Measurements from ENCODE around the gene NEK7. TPM values are rescaled to one million over a fixed set of nuclear protein-coding genes. Genes with fewer than 3 reads are reported as not detected.

The NEK7 gene
- total RNA-seq, 2 donors from 2014 or later, result 168 to 228 TPM

DNA sequence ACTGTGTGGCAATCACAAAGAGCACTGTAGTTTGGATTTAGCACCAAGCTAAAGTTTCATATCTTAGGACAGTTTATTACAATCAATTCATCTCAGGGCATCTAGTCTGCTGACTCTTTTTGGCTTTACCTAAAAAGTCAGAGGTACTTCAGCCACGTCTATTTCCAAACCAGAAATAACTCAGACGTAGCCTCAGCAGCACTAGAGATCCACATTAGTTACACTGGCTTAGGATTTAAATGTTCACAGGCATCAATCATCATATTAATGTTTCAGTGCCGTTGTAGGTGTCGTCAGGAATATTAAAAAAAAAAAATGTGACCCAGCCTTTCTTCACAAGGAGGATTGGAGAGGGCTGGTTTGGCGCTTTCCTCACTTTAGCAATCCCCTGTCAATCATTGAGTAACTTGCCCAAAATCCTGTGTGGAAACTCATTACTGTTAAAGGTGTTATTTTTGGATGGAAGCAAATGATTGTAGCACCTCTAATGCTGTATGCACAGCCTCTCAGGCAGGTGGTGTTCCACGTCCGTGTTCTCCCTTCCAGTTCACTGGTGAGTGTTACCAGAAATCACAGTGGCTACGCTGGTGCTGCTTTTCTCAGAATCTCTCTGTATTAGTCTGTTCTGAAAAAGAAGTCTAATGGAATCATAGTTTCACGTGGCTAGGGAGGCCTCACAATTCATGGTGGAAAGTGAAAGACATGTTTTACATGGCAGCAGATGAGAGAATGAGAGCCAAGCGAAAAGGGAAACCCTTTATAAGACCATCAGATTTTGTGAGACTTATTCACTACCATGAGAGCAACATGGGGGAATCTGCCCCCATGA lies 45.4 kb downstream of the NEK7 start:
- Histone ChIP-seq H3K4me3 (no peak overlapping the region), H3K36me3 (no peaks in the 10 kb centered on the region), H3K9me3 (no peaks in the 10 kb centered on the region), H3K27ac (peak overlapping the region; percentile 30 to 40), H3K27me3 (no peaks in the 10 kb centered on the region), H3K4me1 (peaks cover 0 to 79% of the 10 kb centered on the region in 2 donors)
- no peak for DNase-seq (ENCODE audit: low spot score)
- TF ChIP-seq, protein P1, sequence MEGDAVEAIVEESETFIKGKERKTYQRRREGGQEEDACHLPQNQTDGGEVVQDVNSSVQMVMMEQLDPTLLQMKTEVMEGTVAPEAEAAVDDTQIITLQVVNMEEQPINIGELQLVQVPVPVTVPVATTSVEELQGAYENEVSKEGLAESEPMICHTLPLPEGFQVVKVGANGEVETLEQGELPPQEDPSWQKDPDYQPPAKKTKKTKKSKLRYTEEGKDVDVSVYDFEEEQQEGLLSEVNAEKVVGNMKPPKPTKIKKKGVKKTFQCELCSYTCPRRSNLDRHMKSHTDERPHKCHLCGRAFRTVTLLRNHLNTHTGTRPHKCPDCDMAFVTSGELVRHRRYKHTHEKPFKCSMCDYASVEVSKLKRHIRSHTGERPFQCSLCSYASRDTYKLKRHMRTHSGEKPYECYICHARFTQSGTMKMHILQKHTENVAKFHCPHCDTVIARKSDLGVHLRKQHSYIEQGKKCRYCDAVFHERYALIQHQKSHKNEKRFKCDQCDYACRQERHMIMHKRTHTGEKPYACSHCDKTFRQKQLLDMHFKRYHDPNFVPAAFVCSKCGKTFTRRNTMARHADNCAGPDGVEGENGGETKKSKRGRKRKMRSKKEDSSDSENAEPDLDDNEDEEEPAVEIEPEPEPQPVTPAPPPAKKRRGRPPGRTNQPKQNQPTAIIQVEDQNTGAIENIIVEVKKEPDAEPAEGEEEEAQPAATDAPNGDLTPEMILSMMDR (IDR thresholded peaks at IDR 0.05), result no peak

DNA sequence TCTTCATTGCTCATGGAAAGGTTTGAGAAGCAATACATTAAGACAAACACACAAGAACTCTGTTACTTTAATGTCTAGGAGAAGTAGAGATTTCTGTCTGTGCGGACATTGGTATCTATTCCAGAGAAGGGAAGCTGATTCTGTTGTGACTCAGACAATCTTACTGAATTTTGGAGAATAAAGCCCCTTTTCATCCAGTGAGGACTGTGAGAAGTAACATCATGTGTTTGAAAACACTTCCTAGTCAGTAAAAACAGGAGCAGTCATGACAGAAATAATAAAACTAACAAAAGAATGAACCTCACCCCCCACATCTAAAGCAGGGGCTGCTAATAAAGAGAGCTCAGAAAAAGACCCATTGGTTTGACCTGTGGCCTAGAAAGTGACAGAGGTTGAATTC lies 46.6 kb downstream of the NEK7 start:
- Histone ChIP-seq H3K36me3 (no peaks in the 10 kb centered on the region), H3K4me3 (no peak overlapping the region), H3K27ac (no peak overlapping the region), H3K27me3 (no peaks in the 10 kb centered on the region), H3K9me3 (no peaks in the 10 kb centered on the region), H3K4me1 (peaks cover 0 to 69% of the 10 kb centered on the region in 2 donors)
- TF ChIP-seq, protein P1 (IDR thresholded peaks at IDR 0.05), result no peak
- no peak for DNase-seq (ENCODE audit: low spot score)

DNA sequence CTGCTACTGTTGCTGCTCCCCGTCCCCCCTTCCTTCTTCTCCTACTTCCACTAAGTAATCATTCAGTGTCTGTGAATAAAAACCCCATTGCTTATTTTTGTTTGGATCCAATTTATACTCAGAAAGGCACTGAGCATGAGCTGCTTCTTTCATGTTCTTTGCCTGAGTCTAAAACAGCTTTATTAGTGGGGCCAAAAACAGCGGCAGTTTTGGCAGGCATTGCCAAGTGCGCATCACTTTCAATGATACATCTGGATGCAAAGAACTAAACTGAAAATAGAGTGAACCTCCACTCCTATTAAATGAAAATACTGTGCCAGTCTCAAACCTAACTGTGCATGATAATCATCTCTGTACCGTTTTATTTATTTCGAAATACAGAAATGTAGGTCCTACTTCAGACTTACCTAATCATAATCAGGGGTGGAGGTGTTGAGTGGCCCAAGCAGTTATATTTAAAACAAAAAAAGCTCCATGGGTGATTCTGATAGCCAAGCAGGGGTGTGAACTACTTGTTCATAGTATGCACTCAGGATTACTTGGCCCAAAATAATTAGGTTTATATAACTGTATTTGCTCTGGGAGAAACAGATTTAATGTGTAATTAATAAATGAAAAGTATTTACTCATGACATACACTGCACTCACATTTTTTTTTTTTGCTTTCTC lies 48.4 kb downstream of the NEK7 start:
- H3K27ac ChIP-seq, result peak overlapping the region; percentile 14 to 58
- no peaks in the 10 kb centered on the region for H3K9me3 ChIP-seq
- peaks cover 0 to 52% of the 10 kb centered on the region in 2 donors for H3K4me1 ChIP-seq
- H3K27me3 ChIP-seq, result no peaks in the 10 kb centered on the region
- DNase-seq (ENCODE audit: low spot score), result no peak
- no peak overlapping the region for H3K4me3 ChIP-seq
- TF ChIP-seq, protein P1 (IDR thresholded peaks at IDR 0.05), result no peak
- no peaks in the 10 kb centered on the region for H3K36me3 ChIP-seq

DNA sequence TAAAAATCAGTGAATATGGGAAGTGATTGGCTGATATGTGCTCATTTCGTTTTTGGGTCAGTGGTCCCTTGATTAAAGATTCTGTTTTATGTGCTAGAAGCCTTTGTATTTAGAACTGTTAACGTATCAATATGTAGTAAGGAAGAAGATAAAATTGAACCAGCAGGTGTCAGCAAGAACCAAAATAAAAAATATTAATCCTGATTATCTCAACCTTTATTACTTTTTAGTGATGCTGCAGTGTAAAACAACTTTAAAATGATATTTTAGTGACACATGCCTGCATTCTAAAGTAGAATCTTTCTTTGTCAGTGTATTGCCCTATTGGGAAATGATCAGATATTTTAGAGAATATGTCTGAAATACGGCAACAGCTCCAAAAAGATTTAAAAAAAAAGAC lies 49.5 kb downstream of the NEK7 start:
- Histone ChIP-seq H3K36me3 (no peaks in the 10 kb centered on the region), H3K9me3 (no peaks in the 10 kb centered on the region), H3K4me1 (peaks cover 0 to 43% of the 10 kb centered on the region in 2 donors), H3K27me3 (no peaks in the 10 kb centered on the region), H3K27ac (peak overlapping the region in 1 of 2 donors; percentile 58), H3K4me3 (no peak overlapping the region)
- TF ChIP-seq, protein P1 (IDR thresholded peaks at IDR 0.05), result peak in 1 of 2 donors; percentile 37
- no peak for DNase-seq (ENCODE audit: low spot score)

DNA sequence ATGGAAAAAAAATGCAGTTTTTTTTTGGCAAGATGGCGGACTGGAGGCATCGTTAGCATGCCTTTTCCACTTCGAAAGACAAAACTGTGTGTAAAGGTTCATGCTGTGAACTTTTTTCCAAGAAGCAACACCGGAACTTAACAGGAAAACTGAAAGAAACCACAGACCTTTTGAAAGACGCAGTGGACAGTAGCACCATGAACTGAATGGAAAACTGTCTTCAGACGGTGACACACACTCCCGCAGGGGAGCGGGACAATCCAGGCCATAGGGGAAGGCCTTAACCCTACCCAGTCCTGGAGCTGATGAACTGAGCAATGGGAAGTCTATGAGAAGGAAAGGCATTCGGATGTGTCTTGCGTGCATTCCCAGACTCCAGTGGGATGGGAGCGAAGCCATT lies 54.9 kb downstream of the NEK7 start:
- Histone ChIP-seq H3K27me3 (no peaks in the 10 kb centered on the region), H3K27ac (no peak overlapping the region), H3K4me1 (peaks cover 0 to 9% of the 10 kb centered on the region in 2 donors), H3K4me3 (no peak overlapping the region), H3K36me3 (peaks cover 11% of the 10 kb centered on the region), H3K9me3 (peaks cover 0 to 10% of the 10 kb centered on the region in 2 donors)
- no peak for DNase-seq (ENCODE audit: low spot score)
- TF ChIP-seq, protein P1 (IDR thresholded peaks at IDR 0.05), result no peak

Data from right atrium auricular region (tissue), 2 donors.